Neural cell (in vitro differentiated cells): ENCODE results near the gene CXCL1. TPM values are rescaled to one million over a fixed set of nuclear protein-coding genes. Genes with fewer than 3 reads are reported as not detected.

Source experiments
- H2AFZ ChIP-seq: fragments of 200-600, 300-800 bp; sonication (generic), shearing (Covaris generic); 2 replicates; pipeline ENCODE4 v1.6.0; 2014; ENCODE audit warnings: low read depth, mild to moderate bottlenecking, antibody characterized with exemption, low read length, moderate library complexity
- H3F3A ChIP-seq: fragments of 200-600 bp; shearing (Covaris generic); 2 replicates; pipeline ENCODE4 v1.6.1; 2016; ENCODE audit warnings: mild to moderate bottlenecking, moderate library complexity, mixed read lengths, antibody characterized with exemption, low read length; ENCODE audit not compliant: insufficient read depth, poor library complexity, severe bottlenecking
- H3K27ac ChIP-seq: fragments of 200-600, 300-800 bp; sonication (generic), shearing (Covaris generic); 2 replicates; pipeline ENCODE4 v1.5.1; 2014; ENCODE audit warnings: mild to moderate bottlenecking, low read length, moderate library complexity
- H3K27me3 ChIP-seq: fragments of 300-800, 200-600 bp; sonication (generic), shearing (Covaris generic); 2 replicates; pipeline ENCODE4 v1.6.0; 2014; ENCODE audit warnings: mild to moderate bottlenecking, low read depth, low read length, moderate library complexity; ENCODE audit not compliant: insufficient read depth
- H3K36me3 ChIP-seq: fragments of 300-800, 200-600 bp; sonication (generic), shearing (Covaris generic); 2 replicates; pipeline ENCODE4 v1.5.1; 2014; ENCODE audit warnings: mild to moderate bottlenecking, antibody characterized with exemption, low read length, moderate library complexity; ENCODE audit not compliant: insufficient read depth
- H3K4me2 ChIP-seq: fragments of 300-800, 200-600 bp; sonication (generic), shearing (Covaris generic); 2 replicates; pipeline ENCODE4 v1.6.0; 2014; ENCODE audit warnings: mild to moderate bottlenecking, low read length
- H3K4me3 ChIP-seq: fragments of 300-800, 200-600 bp; sonication (generic), shearing (Covaris generic); 2 replicates; pipeline ENCODE4 v1.5.1; 2014; ENCODE audit warnings: mild to moderate bottlenecking, low read length, moderate library complexity
- H3K79me2 ChIP-seq: fragments of 200-600 bp; shearing (Covaris generic); replicated peaks from 2 replicates; pipeline ENCODE4 v1.6.0; 2014; ENCODE audit warnings: mild to moderate bottlenecking, low read length, moderate library complexity; ENCODE audit not compliant: insufficient read depth
- H3K9ac ChIP-seq: fragments of 300-800, 200-600 bp; sonication (generic), shearing (Covaris generic); 2 replicates; pipeline ENCODE4 v1.6.1; 2016; ENCODE audit warnings: mild to moderate bottlenecking, low read length, mixed read lengths
- H3K9me2 ChIP-seq: fragments of 200-600 bp; shearing (Covaris generic); 2 replicates; pipeline ENCODE4 v1.6.1; 2016; ENCODE audit warnings: mild to moderate bottlenecking, low read length, mixed read lengths; ENCODE audit not compliant: insufficient read depth
- H3K9me3 ChIP-seq: fragments of 200-600, 300-800 bp; sonication (generic), shearing (Covaris generic); 2 replicates; pipeline ENCODE4 v1.6.1; 2016; ENCODE audit warnings: mild to moderate bottlenecking, mixed run types, low read length, moderate library complexity, mixed read lengths
- H4K20me1 ChIP-seq: fragments of 200-600 bp; shearing (Covaris generic); 2 replicates; pipeline ENCODE4 v1.6.1; 2016; ENCODE audit warnings: mild to moderate bottlenecking, mixed run types; ENCODE audit not compliant: insufficient read depth
- CTCF ChIP-seq: fragments of 450-650 bp; IDR thresholded peaks from 2 replicates; pipeline ENCODE4 v1.5.1; 2014; ENCODE audit warnings: antibody characterized with exemption, mild to moderate bottlenecking, moderate library complexity; ENCODE audit not compliant: poor library complexity, severe bottlenecking
- EP300 ChIP-seq: fragments of 450-650 bp; conservative IDR thresholded peaks from 2 replicates; pipeline ENCODE4 v1.6.1; 2014; ENCODE audit warnings: antibody characterized with exemption, mild to moderate bottlenecking, moderate library complexity; ENCODE audit not compliant: poor library complexity, severe bottlenecking
- EZH2 ChIP-seq: fragments of 200-600, 300-800 bp; shearing (Covaris generic), sonication (generic); IDR thresholded peaks from 2 replicates; pipeline ENCODE4 v1.6.1; 2014; ENCODE audit warnings: antibody characterized with exemption, low read length, borderline replicate concordance, mild to moderate bottlenecking; ENCODE audit not compliant: insufficient read depth, poor library complexity, severe bottlenecking
- MXI1 ChIP-seq: fragments of 450-650 bp; conservative IDR thresholded peaks from 2 replicates; pipeline ENCODE4 v1.6.1; 2014; ENCODE audit warnings: antibody characterized with exemption, mild to moderate bottlenecking; ENCODE audit not compliant: poor library complexity, severe bottlenecking
- POLR2AphosphoS5 ChIP-seq: IDR thresholded peaks from 2 replicates; pipeline ENCODE4 v1.6.1; 2012
- RAD21 ChIP-seq: fragments of 450-650 bp; conservative IDR thresholded peaks from 2 replicates; pipeline ENCODE4 v1.6.1; 2014; ENCODE audit warnings: antibody characterized with exemption, mild to moderate bottlenecking, moderate library complexity
- REST ChIP-seq: IDR thresholded peaks from 2 replicates; pipeline ENCODE4 v1.6.1; 2012; ENCODE audit warnings: borderline replicate concordance
- SMC3 ChIP-seq: fragments of 450-650 bp; conservative IDR thresholded peaks from 2 replicates; pipeline ENCODE4 v1.6.1; 2014; ENCODE audit warnings: antibody characterized with exemption, mild to moderate bottlenecking, moderate library complexity; ENCODE audit not compliant: poor library complexity
- TAF1 ChIP-seq: IDR thresholded peaks from 2 replicates; pipeline ENCODE4 v1.6.1; 2012; ENCODE audit warnings: low read depth
- polyA plus RNA-seq: library from polyadenylated mRNA; depleted of rRNA; stranded (reverse); fragments of >200 nt; gene quantifications from 2 replicates; pipeline ENCODE4 v1.2.3, GENCODE V29; 2014

CXCL1 gene
- polyA plus RNA-seq, 1 donor from 2014 or later, result not detected

- Histone ChIP-seq H3K79me2 (no peaks in the 10 kb centered on the region), H3K9ac (no peak overlapping the region), H3K9me2 (no peaks in the 10 kb centered on the region), H3K36me3 (no peaks in the 10 kb centered on the region), H2AFZ (no peak overlapping the region), H4K20me1 (no peaks in the 10 kb centered on the region), H3K9me3 (no peaks in the 10 kb centered on the region), H3F3A (no peaks in the 10 kb centered on the region), H3K4me2 (no peak overlapping the region), H3K4me3 (no peak overlapping the region), H3K27me3 (peaks cover 14% of the 10 kb centered on the region), H3K27ac (no peak overlapping the region)
- no peak for TF ChIP-seq RAD21
- no peak for TF ChIP-seq SMC3
Observed at GRCh38 chr4:73841243-73841925, 27.8 kb upstream of the CXCL1 start.

GRCh38 chr4:73842696-73843095 lies 26.5 kb upstream of the CXCL1 start:
- Histone ChIP-seq H2AFZ (no peak overlapping the region), H3K27me3 (peaks cover under 1% of the 10 kb centered on the region), H3K4me3 (no peak overlapping the region), H4K20me1 (no peaks in the 10 kb centered on the region), H3K27ac (no peak overlapping the region), H3K9ac (no peak overlapping the region), H3K9me3 (no peaks in the 10 kb centered on the region), H3K36me3 (no peaks in the 10 kb centered on the region), H3K79me2 (no peaks in the 10 kb centered on the region), H3K4me2 (no peak overlapping the region), H3F3A (no peaks in the 10 kb centered on the region), H3K9me2 (no peaks in the 10 kb centered on the region)
- TF ChIP-seq TAF1 (no peak), EZH2 (no peak), REST (no peak), CTCF (no peak), RAD21 (no peak), POLR2AphosphoS5 (no peak), MXI1 (no peak), SMC3 (no peak), EP300 (no peak)
